ENCODE results near the gene HIBADH. TPM values are rescaled to one million over a fixed set of nuclear protein-coding genes. Genes with fewer than 3 reads are reported as not detected.

The HIBADH gene
- polyA plus RNA-seq, 3 donors from 2014 or later: 24.9 to 41.1 (median 28.4) TPM

GRCh38 chr7:27616186-27616491 is 46.5 kb downstream of the HIBADH start:
- H3K9me3 Mint-ChIP-seq: peaks cover 13 to 32% (median 28%) of the 10 kb centered on the region in 6 donors
- DNase-seq: no peak
- H3K4me3 Mint-ChIP-seq: no peak overlapping the region
- H3K27ac Mint-ChIP-seq: no peak overlapping the region
- peaks cover 34 to 50% (median 37%) of the 10 kb centered on the region in 3 donors for H3K36me3 Mint-ChIP-seq
- H3K27me3 Mint-ChIP-seq (ENCODE audit: low read depth in 3 of 3): peaks cover 0 to 1% (median 0%) of the 10 kb centered on the region in 3 donors
- no peaks in the 10 kb centered on the region for H3K4me1 Mint-ChIP-seq

GRCh38 chr7:27615420-27616185 is 47.1 kb downstream of the HIBADH start:
- H3K36me3 Mint-ChIP-seq: peaks cover 29 to 44% (median 32%) of the 10 kb centered on the region in 3 donors
- no peak for DNase-seq
- H3K27me3 Mint-ChIP-seq (ENCODE audit: low read depth in 3 of 3): peaks cover 0 to 1% (median 0%) of the 10 kb centered on the region in 3 donors
- no peak overlapping the region for H3K4me3 Mint-ChIP-seq
- peaks cover 9 to 27% (median 23%) of the 10 kb centered on the region in 6 donors for H3K9me3 Mint-ChIP-seq
- H3K27ac Mint-ChIP-seq: no peak overlapping the region
- no peaks in the 10 kb centered on the region for H3K4me1 Mint-ChIP-seq

- Mint-ChIP-seq H3K4me1 (no peaks in the 10 kb centered on the region), H3K36me3 (peaks cover 16 to 30% (median 20%) of the 10 kb centered on the region in 3 donors), H3K4me3 (no peak overlapping the region), H3K27me3 (ENCODE audit: low read depth in 3 of 3) (peaks cover 0 to 1% (median 0%) of the 10 kb centered on the region in 3 donors), H3K27ac (no peak overlapping the region), H3K9me3 (peaks cover 2 to 12% (median 8%) of the 10 kb centered on the region in 6 donors)
- DNase-seq: no peak
These were observed 48.6 kb downstream of the HIBADH start for GRCh38 chr7:27614095-27614494.

- H3K27me3 Mint-ChIP-seq (ENCODE audit: low read depth in 3 of 3): peaks cover 0 to 1% (median 0%) of the 10 kb centered on the region in 3 donors
- no peaks in the 10 kb centered on the region for H3K9me3 Mint-ChIP-seq
- H3K4me3 Mint-ChIP-seq: no peak overlapping the region
- H3K27ac Mint-ChIP-seq: no peak overlapping the region
- no peaks in the 10 kb centered on the region for H3K4me1 Mint-ChIP-seq
- peaks cover 5 to 13% (median 5%) of the 10 kb centered on the region in 3 donors for H3K36me3 Mint-ChIP-seq
- no peak for DNase-seq
These were observed 51.6 kb downstream of the HIBADH start for GRCh38 chr7:27611059-27611458.

GRCh38 chr7:27608776-27609495 is 53.7 kb downstream of the HIBADH start:
- no peak overlapping the region for H3K27ac Mint-ChIP-seq
- H3K4me1 Mint-ChIP-seq: no peaks in the 10 kb centered on the region
- H3K36me3 Mint-ChIP-seq: no peaks in the 10 kb centered on the region

GRCh38 chr7:27607210-27607606 is 55.5 kb downstream of the HIBADH start:
- no peak for DNase-seq
- no peak overlapping the region for H3K4me3 Mint-ChIP-seq
- peaks cover 0 to 1% (median 0%) of the 10 kb centered on the region in 3 donors for H3K27me3 Mint-ChIP-seq (ENCODE audit: low read depth in 3 of 3)
- peaks cover 0 to 6% (median 0%) of the 10 kb centered on the region in 3 donors for H3K36me3 Mint-ChIP-seq
- H3K9me3 Mint-ChIP-seq: no peaks in the 10 kb centered on the region
- no peaks in the 10 kb centered on the region for H3K4me1 Mint-ChIP-seq
- H3K27ac Mint-ChIP-seq: no peak overlapping the region

More at GRCh38 chr7:27608776-27609495, 53.7 kb downstream of the HIBADH start:
- H3K4me3 Mint-ChIP-seq: no peak overlapping the region
- no peak for DNase-seq
- H3K9me3 Mint-ChIP-seq: no peaks in the 10 kb centered on the region
- H3K27me3 Mint-ChIP-seq (ENCODE audit: low read depth in 3 of 3): peaks cover 0 to 1% (median 0%) of the 10 kb centered on the region in 3 donors

GRCh38 chr7:27606270-27607209 is 56.1 kb downstream of the HIBADH start:
- Mint-ChIP-seq H3K27me3 (ENCODE audit: low read depth in 3 of 3) (peaks cover 0 to 1% (median 0%) of the 10 kb centered on the region in 3 donors), H3K9me3 (no peaks in the 10 kb centered on the region), H3K36me3 (peaks cover 0 to 8% (median 0%) of the 10 kb centered on the region in 3 donors), H3K4me3 (no peak overlapping the region), H3K27ac (no peak overlapping the region), H3K4me1 (no peaks in the 10 kb centered on the region)
- no peak for DNase-seq

GRCh38 chr7:27605689-27606269 is 56.9 kb downstream of the HIBADH start:
- peaks cover 0 to 12% (median 2%) of the 10 kb centered on the region in 3 donors for H3K36me3 Mint-ChIP-seq
- no peak overlapping the region for H3K4me3 Mint-ChIP-seq
- no peak overlapping the region for H3K27ac Mint-ChIP-seq
- no peaks in the 10 kb centered on the region for H3K4me1 Mint-ChIP-seq
- DNase-seq: no peak
- H3K9me3 Mint-ChIP-seq: no peaks in the 10 kb centered on the region
- no peaks in the 10 kb centered on the region for H3K27me3 Mint-ChIP-seq (ENCODE audit: low read depth in 3 of 3)

- no peak overlapping the region for H3K4me3 Mint-ChIP-seq
- no peaks in the 10 kb centered on the region for H3K27me3 Mint-ChIP-seq (ENCODE audit: low read depth in 3 of 3)
- H3K27ac Mint-ChIP-seq: no peak overlapping the region
- H3K36me3 Mint-ChIP-seq: peaks cover 0 to 15% (median 2%) of the 10 kb centered on the region in 3 donors
- no peaks in the 10 kb centered on the region for H3K4me1 Mint-ChIP-seq
- no peaks in the 10 kb centered on the region for H3K9me3 Mint-ChIP-seq
- no peak for DNase-seq
These were observed 57.4 kb downstream of the HIBADH start for GRCh38 chr7:27605283-27605682.

GRCh38 chr7:27603813-27604212 is 58.9 kb downstream of the HIBADH start:
- no peaks in the 10 kb centered on the region for H3K27me3 Mint-ChIP-seq (ENCODE audit: low read depth in 3 of 3)
- H3K27ac Mint-ChIP-seq: no peak overlapping the region
- H3K4me3 Mint-ChIP-seq: no peak overlapping the region
- H3K9me3 Mint-ChIP-seq: no peaks in the 10 kb centered on the region
- no peaks in the 10 kb centered on the region for H3K4me1 Mint-ChIP-seq
- H3K36me3 Mint-ChIP-seq: peaks cover 4 to 24% (median 10%) of the 10 kb centered on the region in 3 donors
- no peak for DNase-seq

GRCh38 chr7:27602766-27603165 is 59.9 kb downstream of the HIBADH start:
- DNase-seq: no peak
- Mint-ChIP-seq H3K36me3 (peaks cover 4 to 28% (median 14%) of the 10 kb centered on the region in 3 donors), H3K4me3 (no peak overlapping the region), H3K9me3 (no peaks in the 10 kb centered on the region), H3K4me1 (no peaks in the 10 kb centered on the region), H3K27me3 (ENCODE audit: low read depth in 3 of 3) (no peaks in the 10 kb centered on the region), H3K27ac (no peak overlapping the region)

GRCh38 chr7:27601217-27601616 is 61.5 kb downstream of the HIBADH start:
- Mint-ChIP-seq H3K27ac (no peak overlapping the region), H3K27me3 (ENCODE audit: low read depth in 3 of 3) (no peaks in the 10 kb centered on the region), H3K36me3 (peaks cover 4 to 28% (median 15%) of the 10 kb centered on the region in 3 donors), H3K4me3 (no peak overlapping the region), H3K4me1 (no peaks in the 10 kb centered on the region), H3K9me3 (no peaks in the 10 kb centered on the region)
- DNase-seq: no peak

GRCh38 chr7:27600247-27600646 is 62.4 kb downstream of the HIBADH start:
- Mint-ChIP-seq H3K36me3 (peaks cover 4 to 28% (median 19%) of the 10 kb centered on the region in 3 donors), H3K27me3 (ENCODE audit: low read depth in 3 of 3) (no peaks in the 10 kb centered on the region), H3K4me1 (no peaks in the 10 kb centered on the region), H3K9me3 (no peaks in the 10 kb centered on the region), H3K27ac (no peak overlapping the region), H3K4me3 (no peak overlapping the region)
- DNase-seq: no peak

All from immature natural killer cell (primary cell).